A549 (cell line): ENCODE results near the gene PEPD.

Experiments used
- KDM1A ChIP-seq: fragments of 200-600 bp; sonication (generic); IDR thresholded peaks from 2 replicates; pipeline ENCODE4 v1.6.1; 2016; ENCODE audit warnings: low read depth, mild to moderate bottlenecking
- MAZ ChIP-seq: fragments of 150-350 bp; IDR thresholded peaks from 2 replicates; pipeline ENCODE4 v1.6.1; 2014; ENCODE audit warnings: antibody characterized with exemption, low read depth, low read length, borderline replicate concordance
- POLR2A ChIP-seq: IDR thresholded peaks from 2 replicates; pipeline ENCODE4 v1.6.1; 2012; ENCODE audit warnings: mild to moderate bottlenecking, low read length
- RAD21 ChIP-seq, 2 experiments: fragments of >200 bp in 1 of 2; sonication (Bioruptor Twin) in 1 of 2; formaldehyde crosslinking in 1 of 2; IDR thresholded peaks in 1 of 2; conservative IDR thresholded peaks in 1 of 2; 2 replicates in 1 of 2; 3 replicates in 1 of 2; pipeline ENCODE4 v1.6.1; 2012 to 2018; ENCODE audit warnings: inconsistent platforms in 1 of 2
- TF ChIP-seq, protein P1 (sequence below): fragments of >200 bp; sonication (Bioruptor Twin); formaldehyde crosslinking; IDR thresholded peaks from 3 replicates; pipeline ENCODE4 v1.5.1; 2016
- TF ChIP-seq, protein P2 (sequence below): fragments of 450-650 bp; IDR thresholded peaks from 2 replicates; pipeline ENCODE4 v1.6.1; 2014; ENCODE audit warnings: antibody characterized with exemption

DNA sequence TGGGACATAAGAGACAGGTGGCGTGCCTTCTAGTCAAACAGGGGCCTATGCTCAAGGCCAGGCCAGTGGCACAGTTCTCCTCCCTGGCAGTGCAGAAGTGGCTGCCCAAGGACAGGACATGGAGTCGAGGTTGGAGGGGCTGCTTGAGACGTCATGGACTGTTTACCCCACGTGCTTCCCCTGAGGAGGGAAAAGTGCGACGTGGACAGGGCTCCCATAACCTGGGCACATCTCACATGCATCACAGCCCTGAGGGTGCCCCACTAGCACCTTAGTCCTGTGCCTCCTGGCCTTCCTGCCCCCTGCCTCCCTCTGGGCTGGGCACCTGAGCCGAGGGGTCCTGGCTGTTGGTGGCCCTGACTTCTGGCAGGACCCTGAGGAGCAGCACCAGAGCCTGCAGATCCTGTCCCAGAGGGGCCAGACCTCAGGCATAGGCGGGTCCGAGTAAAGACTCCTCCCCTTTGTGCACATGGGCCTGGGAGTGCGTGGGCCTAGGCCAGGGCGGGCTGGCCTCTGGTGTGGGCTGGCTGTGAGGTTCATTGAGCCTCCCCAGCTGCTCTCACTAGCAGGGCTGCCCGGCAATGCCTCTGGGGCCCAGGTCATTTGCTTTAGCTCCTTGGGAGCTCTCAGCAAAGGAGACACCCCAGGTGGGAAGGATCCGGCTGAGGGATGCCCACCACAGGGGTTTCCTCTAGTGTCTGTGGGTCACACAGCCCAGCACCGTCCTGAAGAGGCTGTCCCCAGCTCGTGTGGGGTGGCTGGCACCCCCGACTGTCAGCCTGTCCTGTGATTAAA, 82.4 kb downstream of the PEPD start:
- TF ChIP-seq, protein P1, sequence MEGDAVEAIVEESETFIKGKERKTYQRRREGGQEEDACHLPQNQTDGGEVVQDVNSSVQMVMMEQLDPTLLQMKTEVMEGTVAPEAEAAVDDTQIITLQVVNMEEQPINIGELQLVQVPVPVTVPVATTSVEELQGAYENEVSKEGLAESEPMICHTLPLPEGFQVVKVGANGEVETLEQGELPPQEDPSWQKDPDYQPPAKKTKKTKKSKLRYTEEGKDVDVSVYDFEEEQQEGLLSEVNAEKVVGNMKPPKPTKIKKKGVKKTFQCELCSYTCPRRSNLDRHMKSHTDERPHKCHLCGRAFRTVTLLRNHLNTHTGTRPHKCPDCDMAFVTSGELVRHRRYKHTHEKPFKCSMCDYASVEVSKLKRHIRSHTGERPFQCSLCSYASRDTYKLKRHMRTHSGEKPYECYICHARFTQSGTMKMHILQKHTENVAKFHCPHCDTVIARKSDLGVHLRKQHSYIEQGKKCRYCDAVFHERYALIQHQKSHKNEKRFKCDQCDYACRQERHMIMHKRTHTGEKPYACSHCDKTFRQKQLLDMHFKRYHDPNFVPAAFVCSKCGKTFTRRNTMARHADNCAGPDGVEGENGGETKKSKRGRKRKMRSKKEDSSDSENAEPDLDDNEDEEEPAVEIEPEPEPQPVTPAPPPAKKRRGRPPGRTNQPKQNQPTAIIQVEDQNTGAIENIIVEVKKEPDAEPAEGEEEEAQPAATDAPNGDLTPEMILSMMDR, result no peak
- TF ChIP-seq POLR2A (no peak), RAD21 (conservative IDR thresholded peaks at IDR 0.05 in 1 of 2, IDR thresholded peaks at IDR 0.05 in 1 of 2) (no peak), MAZ (no peak), KDM1A (no peak)
- TF ChIP-seq, protein P2, sequence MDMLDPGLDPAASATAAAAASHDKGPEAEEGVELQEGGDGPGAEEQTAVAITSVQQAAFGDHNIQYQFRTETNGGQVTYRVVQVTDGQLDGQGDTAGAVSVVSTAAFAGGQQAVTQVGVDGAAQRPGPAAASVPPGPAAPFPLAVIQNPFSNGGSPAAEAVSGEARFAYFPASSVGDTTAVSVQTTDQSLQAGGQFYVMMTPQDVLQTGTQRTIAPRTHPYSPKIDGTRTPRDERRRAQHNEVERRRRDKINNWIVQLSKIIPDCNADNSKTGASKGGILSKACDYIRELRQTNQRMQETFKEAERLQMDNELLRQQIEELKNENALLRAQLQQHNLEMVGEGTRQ, result no peak
